GM19099 (cell line): Measurements from ENCODE around the gene USP12.
A peak's percentile ranks its signal among the peaks of the same experiment; 100 is the strongest.

Source experiments
- POLR2A ChIP-seq: IDR thresholded peaks from 3 replicates; pipeline ENCODE4 v1.6.1; 2011; ENCODE audit warnings: low read depth; ENCODE audit not compliant: insufficient read length; ENCODE audit errors: extremely low read depth

The USP12 gene

DNA sequence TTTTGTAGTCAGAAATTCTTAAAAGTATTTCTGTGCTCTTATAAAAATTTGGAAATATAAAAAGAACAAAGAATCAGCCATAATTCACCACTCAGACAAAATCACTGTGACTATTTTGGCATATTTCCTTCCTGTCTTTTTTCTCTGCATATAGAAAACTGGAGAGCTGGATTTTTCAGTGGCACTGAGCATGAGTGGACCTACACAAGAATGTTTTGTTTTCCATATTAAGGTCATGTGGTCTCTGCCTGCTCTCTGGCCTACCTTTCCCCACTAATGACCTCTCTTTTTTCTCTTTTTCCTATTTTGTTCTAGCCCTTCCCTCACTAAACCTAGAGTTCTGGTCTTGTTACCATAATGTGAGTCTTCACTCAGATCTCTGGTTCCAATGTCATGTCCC lies 17.6 kb upstream of the USP12 start:
- no peak for TF ChIP-seq POLR2A

DNA sequence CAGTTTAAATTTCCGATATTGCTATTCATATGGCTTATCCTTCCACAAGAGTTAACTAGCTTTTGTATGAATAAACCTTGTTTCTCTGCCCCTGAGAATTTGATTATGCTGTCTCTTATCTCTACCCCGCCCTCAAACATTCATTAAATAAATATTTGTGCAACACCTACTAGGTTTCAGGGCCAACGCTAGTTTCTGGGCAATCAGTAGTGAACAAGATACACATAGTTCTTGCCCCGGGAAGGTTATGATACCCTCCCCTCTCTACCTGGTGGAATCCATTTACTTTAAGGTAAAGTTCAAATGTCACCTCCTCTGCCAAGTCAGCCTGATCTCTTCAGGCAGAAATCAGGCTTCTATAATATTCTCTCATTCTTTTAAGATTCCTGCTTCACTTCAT lies 16.6 kb upstream of the USP12 start:
- TF ChIP-seq POLR2A, result no peak

DNA sequence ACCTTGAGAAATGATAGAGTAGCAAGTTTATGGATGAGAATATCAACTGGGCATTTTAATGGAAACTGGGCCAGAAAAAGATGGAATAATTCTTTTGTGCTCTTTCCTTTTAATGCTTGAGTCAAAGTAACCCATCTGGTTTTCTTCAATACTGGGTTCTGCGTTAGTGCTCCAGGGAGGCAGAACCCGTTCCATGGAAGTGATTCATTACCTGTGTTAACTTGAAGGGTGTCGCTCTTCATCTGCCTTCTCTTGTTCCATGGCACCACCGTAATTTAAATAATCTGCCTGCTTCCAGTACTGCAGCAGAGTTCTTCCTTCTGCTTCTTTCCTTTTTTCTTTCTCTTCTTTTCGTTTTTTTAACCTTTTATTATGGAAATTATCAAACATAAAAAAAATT lies 14.7 kb upstream of the USP12 start:
- TF ChIP-seq POLR2A, result no peak

DNA sequence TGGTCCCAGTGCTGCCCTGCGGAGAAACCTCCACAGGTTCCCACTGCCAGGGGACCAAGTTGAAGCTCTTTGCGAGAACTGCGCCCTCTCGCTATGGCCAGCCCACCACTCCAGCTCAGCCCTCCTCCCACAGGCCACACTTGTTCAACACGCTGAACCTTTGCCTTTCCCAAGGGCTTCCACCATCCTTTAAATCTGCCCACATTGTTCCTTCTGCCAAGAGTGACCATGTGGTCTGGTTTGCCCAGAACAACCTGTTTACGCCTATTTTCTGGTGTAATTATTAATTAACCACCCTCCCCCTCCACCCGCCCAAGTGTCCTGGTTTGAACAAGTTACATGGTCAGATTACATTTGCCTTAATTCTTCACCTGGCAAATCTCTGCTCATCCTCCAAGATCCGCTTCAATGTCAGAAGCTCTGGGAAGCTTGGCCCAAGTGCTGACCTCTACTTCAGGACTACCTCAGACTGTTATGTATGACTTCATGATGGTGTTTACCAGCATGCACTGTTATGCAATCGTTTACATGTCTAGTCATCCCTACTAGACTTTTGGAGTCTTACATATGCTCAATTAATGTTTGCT lies 12.0 kb upstream of the USP12 start:
- TF ChIP-seq POLR2A, result no peak

DNA sequence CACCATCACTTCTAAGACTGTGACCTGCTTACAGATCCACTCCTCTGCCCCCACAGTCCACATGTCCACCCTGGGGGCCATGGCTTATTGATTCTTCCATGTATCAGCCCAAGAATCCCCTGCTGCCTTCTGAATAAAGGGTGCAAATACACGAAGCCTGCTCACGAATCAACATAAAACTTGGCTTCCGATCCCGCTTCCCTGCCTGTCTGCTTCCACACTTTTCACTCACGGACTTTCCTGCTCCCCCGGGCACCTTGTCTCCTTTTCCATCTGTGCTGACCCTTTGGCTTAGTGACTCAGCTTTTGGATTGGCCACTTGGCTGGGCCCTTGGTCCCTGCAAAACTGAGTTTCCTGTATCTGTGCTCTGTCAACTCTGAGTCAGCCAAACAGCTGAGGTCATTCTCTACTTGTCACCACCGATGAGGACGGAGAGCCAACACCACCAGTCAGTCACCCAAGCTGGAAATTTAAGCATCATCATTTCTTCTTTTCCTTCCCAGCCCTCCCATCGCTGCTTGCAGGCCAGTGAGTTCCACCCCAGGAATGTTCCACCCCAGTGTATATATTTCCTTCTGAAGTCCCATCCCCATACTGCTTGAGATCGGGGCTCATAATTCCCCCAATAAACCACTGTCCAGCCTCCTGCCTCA lies 11.4 kb upstream of the USP12 start:
- TF ChIP-seq POLR2A, result no peak

DNA sequence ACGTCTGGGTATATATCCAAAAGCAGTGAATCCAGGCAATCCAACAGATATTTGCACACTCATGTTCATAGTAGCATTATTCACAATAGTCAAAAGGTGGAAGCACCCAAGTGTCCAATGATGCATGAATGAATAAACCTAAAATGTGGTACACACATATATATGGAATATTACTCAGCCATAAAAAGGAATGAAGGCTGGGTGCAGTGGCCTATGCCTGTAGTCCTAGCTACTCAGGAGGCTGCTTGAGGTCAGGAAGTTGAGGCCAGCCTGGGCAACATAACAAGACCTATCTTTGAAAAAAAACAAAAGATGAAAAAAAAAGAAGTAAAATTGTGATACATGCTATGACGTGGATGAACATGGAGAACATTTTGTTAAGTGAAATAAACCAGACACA lies 10.4 kb upstream of the USP12 start:
- TF ChIP-seq POLR2A, result no peak

DNA sequence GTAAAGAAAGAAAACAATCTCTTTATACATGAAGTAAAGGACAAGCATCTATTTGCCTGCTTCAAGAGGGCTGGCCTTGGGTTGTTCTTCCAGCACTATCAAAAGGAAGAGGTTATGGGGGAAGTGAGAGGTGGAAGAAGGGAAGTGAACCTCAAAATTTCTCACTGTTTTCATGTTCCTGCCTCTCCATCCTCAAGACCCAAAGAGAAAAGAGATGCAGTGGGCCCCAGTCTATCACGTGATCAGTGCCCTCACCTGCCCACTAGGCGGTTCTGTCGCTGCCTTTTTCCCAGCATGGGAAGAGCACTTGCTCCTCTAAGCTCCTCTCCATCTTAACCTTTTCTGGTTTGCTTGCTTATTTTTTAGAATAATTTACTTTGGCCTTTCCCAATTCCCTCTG lies 6.2 kb upstream of the USP12 start:
- no peak for TF ChIP-seq POLR2A

DNA sequence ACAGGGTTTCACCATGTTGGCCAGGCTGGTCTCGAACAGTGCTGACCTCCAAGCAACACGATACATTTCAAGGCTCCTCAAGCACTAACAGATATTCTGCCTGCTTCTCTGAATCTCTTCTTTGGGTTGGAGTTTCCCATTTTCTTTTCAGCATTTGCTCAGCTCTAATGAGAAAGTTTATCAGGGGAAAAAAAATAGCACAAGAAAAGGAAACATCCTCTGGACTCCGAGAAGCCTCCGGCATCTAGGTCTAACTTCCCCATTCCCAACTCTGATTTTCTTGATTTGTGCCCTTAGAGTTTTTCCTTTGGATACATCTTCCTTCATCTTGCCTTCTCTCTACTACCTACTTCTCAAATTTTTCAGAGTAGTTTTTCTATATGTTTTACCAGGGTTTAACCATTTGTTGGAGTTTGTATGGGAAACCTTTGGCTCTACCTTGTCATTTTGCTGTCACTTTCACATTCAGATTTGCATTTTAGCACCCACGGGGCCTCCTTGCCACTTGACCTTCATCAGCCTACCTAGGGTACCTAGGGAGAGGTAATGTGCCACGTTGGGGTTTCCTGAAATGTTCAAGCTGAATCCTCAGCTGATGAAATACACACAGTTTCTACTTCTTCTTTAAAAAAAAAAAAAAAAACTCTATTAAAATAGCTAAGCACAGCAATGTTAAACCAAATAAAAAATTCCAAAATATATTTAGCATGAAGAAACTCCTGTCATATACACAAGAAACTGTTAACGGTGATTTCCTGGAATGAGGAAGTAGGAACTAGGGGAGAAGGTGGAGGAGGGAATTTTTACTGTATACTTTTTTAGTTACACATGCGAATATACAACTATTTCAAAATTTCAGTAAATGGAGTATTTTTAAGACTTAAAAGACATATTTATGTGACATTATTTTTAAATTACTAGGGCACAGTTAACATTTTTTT lies 5.1 kb upstream of the USP12 start:
- TF ChIP-seq POLR2A, result no peak

DNA sequence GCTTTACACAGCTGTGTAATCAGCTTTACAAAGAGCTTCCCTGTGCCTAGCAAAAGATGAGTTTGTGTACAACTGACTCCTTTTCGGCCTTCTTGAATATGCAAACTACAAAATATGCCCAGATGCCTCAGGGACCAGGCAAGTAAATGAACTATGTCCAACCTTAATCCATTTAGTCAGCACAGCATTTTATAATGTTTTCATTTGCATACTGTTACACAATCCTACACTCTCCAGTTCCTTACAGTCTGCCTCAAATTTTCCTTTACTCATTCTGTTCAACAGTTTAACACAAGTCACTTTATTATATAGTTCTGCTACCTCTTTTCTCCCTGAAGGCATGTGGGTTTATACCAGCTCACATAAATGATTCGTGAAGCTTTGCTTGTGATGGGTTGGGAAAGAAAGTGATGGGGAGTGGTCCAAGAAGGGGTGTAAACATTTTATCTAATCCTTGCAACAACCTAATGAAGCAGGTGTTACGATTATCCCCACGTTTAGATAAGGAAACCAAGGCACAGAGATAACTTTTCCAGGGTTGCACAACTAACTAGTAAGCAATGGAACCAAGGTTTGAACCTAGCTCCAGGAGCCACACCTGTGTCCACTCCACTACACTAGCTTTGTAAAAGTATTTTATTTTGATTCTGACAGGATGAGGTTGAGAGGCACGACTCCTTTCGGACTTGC lies 3.3 kb upstream of the USP12 start:
- no peak for TF ChIP-seq POLR2A

DNA sequence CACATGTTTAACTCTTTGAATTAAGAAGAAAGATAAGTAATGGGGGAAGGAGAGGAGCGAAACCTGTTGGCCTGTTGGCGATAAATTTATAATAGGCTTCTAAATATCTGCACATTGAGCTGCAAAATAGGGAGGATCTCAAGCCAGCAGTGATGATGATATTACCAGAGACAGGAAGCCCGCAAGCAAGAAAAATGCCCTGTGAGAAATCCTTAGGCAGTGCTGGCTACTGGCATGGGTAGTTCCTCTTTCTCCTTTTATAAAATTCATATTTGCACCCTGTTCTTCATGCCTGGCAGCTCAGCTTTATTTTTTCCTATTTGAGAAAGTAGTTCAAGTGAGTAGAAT lies 858 bp upstream of the USP12 start:
- TF ChIP-seq POLR2A, result no peak

DNA sequence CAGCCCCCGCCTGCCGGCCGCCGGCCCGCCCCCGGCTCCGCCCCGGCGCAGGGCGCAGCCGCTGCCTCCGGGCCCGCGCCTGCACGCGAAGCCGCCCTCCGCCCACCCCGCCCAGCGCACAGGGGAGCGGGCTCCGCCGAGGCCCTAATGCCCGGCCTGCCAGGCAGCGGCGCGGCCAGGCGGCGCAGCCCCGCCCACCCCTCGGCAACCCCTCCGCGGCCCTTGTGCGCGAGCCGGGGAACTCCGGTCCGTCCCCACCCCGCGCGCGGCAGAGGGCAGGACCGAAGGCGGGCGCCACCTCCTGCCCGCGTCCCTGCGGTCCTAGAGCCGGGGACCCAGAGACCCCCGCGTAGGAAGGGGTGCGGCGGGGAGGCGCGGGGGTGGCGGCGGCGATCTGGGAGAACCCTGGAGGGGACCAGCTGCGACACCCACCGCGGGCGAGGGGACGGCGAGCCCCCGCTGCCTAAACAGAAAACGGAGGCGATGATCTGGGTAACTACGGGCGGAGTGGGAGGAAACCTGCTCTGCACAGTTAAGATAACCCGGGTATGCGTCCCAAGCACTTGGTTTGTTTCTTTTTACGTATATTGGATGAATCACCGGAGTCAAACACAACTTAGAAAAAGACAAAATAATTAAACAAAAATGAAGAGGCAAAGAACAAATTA lies 350 bp upstream of the USP12 start:
- peak; percentile 46 for TF ChIP-seq POLR2A

DNA sequence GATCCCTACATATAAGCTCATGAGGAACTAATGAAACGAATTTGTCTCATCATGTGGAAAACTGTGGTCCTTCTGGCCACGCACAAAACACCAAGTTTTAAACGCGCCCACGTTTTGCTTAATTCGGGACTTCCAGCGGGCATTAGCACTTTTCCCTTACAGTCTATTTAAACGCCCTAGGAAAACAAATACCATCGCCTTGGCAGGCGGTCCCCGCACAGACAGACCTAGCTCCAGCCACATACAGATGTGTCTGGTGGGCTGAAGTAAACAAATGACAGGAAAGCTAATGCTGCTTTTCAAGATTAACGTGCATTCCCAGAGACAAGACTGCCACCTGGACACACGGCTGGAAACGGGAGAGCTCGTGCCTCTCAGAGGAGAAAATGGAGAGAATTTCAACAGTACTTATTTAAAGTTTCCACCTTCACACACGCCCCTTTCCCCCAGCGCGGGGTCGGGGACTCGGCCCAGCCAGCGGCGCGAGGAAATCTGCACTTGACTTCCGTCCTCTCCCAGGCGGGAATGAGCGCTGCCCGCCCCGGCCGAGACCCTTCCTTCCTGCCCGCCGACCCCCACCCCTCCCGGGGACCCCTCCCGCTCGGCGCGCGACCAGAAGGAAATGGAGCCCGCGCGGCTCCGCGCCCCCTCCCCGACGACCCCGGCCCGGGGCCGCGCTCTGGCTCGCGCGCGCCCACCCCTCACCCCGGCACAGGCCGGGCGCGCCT lies 931 bp downstream of the USP12 start:
- no peak for TF ChIP-seq POLR2A

DNA sequence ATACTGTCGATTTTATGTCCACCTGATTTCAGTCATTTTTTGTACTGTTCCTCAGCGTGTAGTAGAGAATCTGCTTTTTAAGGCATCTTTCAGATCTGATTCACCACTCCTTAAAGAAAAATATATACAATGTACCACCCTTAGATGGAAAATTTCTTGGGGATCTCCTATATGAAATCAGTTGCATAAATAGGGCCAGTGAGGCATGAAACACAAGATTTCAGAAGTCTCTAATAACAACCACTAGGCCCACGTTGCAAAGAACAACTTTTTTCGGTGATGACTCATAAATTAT lies 1.4 kb downstream of the USP12 start:
- TF ChIP-seq POLR2A, result no peak

DNA sequence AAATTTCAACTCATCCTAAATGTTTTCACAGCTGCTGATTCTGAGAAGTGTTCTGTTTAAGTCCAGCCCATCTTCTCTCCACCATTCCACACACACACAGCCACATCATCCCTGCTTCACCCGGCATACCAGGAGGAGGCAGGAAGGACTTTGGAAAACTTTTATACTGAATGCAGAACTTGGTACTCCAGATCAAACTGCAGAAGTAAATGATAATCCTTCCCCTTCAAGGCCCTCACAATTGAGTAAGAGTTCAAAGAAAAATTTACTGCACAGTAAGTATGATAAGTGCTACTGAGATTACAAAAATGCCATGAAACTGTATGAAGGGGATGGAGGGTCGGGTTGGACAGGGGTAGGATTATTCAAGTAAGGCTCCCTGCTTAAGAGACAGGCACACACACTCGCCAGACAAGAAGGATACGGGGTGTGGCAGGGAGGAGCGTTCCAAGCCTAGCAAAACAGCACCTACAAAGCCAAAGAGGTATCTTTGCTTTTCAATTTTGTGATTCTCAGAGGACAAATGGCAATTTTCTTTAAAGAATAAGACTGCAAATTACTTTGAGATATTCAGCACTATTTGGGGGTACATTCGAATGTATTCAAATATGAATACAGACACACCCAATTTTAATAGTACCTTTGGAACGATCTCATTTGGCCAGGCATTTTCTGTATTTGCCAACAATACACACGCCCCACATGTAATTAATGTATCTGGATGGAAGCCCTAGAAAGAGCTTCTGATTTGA lies 2.5 kb downstream of the USP12 start:
- TF ChIP-seq POLR2A, result no peak
